ENCODE measurements around the gene C6orf89.

Gene C6orf89

DNA sequence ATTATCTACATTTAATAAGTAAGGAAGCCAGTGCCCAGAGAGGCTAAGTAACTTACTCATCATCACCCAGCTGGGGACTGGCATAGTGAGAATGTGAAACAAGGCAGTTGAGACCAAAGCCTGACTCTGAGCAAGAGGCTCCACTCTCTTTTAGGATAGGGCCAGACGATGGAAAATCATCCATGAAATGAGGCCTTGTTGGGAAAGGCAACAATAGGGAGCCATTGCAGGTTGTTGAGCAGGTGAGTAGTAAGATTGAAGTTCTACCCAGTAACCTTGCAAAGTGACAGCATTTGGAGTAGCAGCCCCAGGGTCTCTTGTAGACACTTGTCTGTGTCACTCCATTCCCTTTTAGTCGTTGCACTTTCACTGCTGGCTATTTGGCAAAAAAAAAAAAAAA lies 44.0 kb upstream of the C6orf89 start:
- no peak overlapping the region for H3K4me2 ChIP-seq (ENCODE audit: low read length, poor library complexity, severe bottlenecking)
- no peak overlapping the region for H2AFZ ChIP-seq (ENCODE audit: low read depth, low read length)
- no peak overlapping the region for H3K4me3 ChIP-seq (ENCODE audit: insufficient read depth in 1 of 2, low read depth in 1 of 2, low read length in 2 of 2)
- no peak overlapping the region for H3K4ac ChIP-seq (ENCODE audit: low read depth in 1 of 2, low read length in 2 of 2)
- H3K23ac ChIP-seq (ENCODE audit: low read length in 2 of 2) = no peak overlapping the region
- H4K91ac ChIP-seq (ENCODE audit: low read length) = no peak overlapping the region
- H3K79me1 ChIP-seq (replicated peaks; ENCODE audit: low read length, poor library complexity, severe bottlenecking) = no peaks in the 10 kb centered on the region
- H3K14ac ChIP-seq (ENCODE audit: low read length in 2 of 2) = no peak overlapping the region
- H2AK5ac ChIP-seq (ENCODE audit: low read length, severe bottlenecking) = no peak overlapping the region
- H4K8ac ChIP-seq (ENCODE audit: low read length) = no peak overlapping the region
- no peaks in the 10 kb centered on the region for H3K36me3 ChIP-seq (ENCODE audit: control insufficient read depth in 1 of 2, insufficient read depth in 2 of 2, low read depth in 1 of 2, low read length in 2 of 2)
- no peak overlapping the region for H2BK5ac ChIP-seq (ENCODE audit: low read depth, low read length, poor library complexity, severe bottlenecking)
- DNase-seq = no peak
- H2BK15ac ChIP-seq (ENCODE audit: low read depth, poor library complexity, severe bottlenecking) = no peak overlapping the region
- no peak overlapping the region for H2BK12ac ChIP-seq (ENCODE audit: low read length in 2 of 2)
- no peak overlapping the region for H3K9ac ChIP-seq (ENCODE audit: low read length)
- H3K18ac ChIP-seq (ENCODE audit: low read depth in 1 of 2, low read length in 2 of 2) = no peak overlapping the region
- H3K4me1 ChIP-seq (ENCODE audit: control insufficient read depth, insufficient read depth, low read depth, low read length) = peaks cover 20% of the 10 kb centered on the region
- peaks cover 47 to 69% of the 10 kb centered on the region in 2 experiments for H3K27me3 ChIP-seq (ENCODE audit: control insufficient read depth in 1 of 2, insufficient read depth in 1 of 2, low read length in 2 of 2)
- H3K27ac ChIP-seq (ENCODE audit: low read length, poor library complexity, severe bottlenecking) = no peak overlapping the region
- H2BK120ac ChIP-seq (ENCODE audit: low read depth, low read length) = no peak overlapping the region
- H3K9me3 ChIP-seq (ENCODE audit: control insufficient read depth, low read length) = no peaks in the 10 kb centered on the region
- WGBS = 96% methylated on average over 1 of the region's 2 CpGs

DNA sequence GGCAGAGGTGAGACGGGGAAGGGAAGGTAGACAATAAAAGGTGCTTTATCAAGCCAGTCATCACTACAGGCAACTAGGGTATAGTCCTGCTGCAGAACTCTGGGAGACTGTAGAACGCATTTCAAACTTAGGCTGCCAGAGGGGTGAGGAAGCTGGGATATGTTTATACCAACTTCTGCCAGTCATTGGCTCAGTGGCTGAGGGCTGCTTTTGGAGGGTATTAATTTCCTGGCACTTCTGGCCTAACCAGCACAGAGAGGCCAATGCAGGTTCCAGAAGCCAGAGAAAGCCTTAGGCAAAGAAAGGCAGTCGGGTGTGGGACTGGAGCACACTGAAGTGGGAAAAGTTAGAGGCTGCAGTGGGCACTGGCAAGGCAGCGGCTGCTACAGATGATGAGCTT lies 42.6 kb upstream of the C6orf89 start:
- no peak overlapping the region for H3K14ac ChIP-seq (ENCODE audit: low read length in 2 of 2)
- no peak overlapping the region for H3K27ac ChIP-seq (ENCODE audit: low read length, poor library complexity, severe bottlenecking)
- no peak overlapping the region for H3K4me3 ChIP-seq (ENCODE audit: insufficient read depth in 1 of 2, low read depth in 1 of 2, low read length in 2 of 2)
- H2BK15ac ChIP-seq (ENCODE audit: low read depth, poor library complexity, severe bottlenecking) = no peak overlapping the region
- no peak overlapping the region for H2BK120ac ChIP-seq (ENCODE audit: low read depth, low read length)
- no peak overlapping the region for H2AFZ ChIP-seq (ENCODE audit: low read depth, low read length)
- peaks cover 33 to 62% of the 10 kb centered on the region in 2 experiments for H3K27me3 ChIP-seq (ENCODE audit: control insufficient read depth in 1 of 2, insufficient read depth in 1 of 2, low read length in 2 of 2)
- H3K9ac ChIP-seq (ENCODE audit: low read length) = no peak overlapping the region
- no peak overlapping the region for H3K4ac ChIP-seq (ENCODE audit: low read depth in 1 of 2, low read length in 2 of 2)
- H3K79me1 ChIP-seq (replicated peaks; ENCODE audit: low read length, poor library complexity, severe bottlenecking) = no peaks in the 10 kb centered on the region
- 96% methylated on average over 4 of the region's 4 CpGs for WGBS
- no peak overlapping the region for H2AK5ac ChIP-seq (ENCODE audit: low read length, severe bottlenecking)
- no peaks in the 10 kb centered on the region for H3K36me3 ChIP-seq (ENCODE audit: control insufficient read depth in 1 of 2, insufficient read depth in 2 of 2, low read depth in 1 of 2, low read length in 2 of 2)
- H2BK5ac ChIP-seq (ENCODE audit: low read depth, low read length, poor library complexity, severe bottlenecking) = no peak overlapping the region
- no peak overlapping the region for H3K23ac ChIP-seq (ENCODE audit: low read length in 2 of 2)
- no peak overlapping the region for H4K91ac ChIP-seq (ENCODE audit: low read length)
- H4K8ac ChIP-seq (ENCODE audit: low read length) = no peak overlapping the region
- H2BK12ac ChIP-seq (ENCODE audit: low read length in 2 of 2) = no peak overlapping the region
- no peaks in the 10 kb centered on the region for H3K9me3 ChIP-seq (ENCODE audit: control insufficient read depth, low read length)
- DNase-seq = no peak
- H3K4me1 ChIP-seq (ENCODE audit: control insufficient read depth, insufficient read depth, low read depth, low read length) = peaks cover 20% of the 10 kb centered on the region
- no peak overlapping the region for H3K18ac ChIP-seq (ENCODE audit: low read depth in 1 of 2, low read length in 2 of 2)
- no peak overlapping the region for H3K4me2 ChIP-seq (ENCODE audit: low read length, poor library complexity, severe bottlenecking)

DNA sequence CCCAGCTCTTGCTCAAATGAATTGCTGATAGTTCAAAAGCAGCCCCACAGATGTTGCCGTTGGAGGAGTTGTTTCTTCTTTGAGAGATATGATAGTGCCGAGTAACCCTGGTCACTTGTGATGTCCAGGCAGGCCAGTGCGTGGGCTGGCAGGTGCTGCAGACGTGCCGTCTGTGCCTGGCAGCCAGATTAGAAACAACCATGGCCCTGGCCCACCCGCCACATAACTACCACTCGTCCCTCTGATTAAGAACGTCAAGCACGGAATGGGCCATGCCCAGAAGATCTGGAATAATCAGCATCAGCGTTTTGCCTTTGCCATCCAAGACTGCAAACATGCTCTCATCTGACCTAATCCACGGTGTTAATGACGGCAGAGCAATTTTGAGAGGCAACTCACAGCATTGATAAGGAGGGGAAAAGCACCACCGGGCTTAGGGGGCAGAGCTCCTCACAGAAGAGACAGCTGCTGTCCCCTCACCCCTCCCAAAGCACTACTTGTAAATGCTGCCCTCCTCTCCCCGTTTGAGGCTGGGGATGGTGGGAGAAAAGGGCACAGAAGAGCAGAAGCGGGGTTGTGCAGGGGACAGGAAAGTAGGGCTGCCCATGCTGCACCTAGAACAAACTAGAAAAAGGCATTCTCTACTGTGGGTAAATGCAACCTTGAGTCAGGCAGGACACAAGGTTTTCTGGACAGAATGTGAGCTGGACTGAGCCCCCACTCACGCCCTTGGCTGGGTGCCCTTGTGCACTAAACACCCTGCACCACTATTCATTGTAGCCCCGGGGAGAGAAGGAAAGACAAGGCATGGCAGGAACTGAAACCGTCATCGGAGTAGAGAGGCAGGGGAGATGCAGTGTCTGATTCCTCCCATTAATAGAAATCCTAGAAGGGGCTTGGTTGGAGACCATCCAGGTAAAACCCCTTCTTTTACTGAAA lies 41.3 kb upstream of the C6orf89 start:
- Histone ChIP-seq H3K18ac (ENCODE audit: low read depth in 1 of 2, low read length in 2 of 2) (no peak overlapping the region), H2AK5ac (ENCODE audit: low read length, severe bottlenecking) (no peak overlapping the region), H2BK15ac (ENCODE audit: low read depth, poor library complexity, severe bottlenecking) (no peak overlapping the region), H3K27ac (ENCODE audit: low read length, poor library complexity, severe bottlenecking) (no peak overlapping the region), H3K4me2 (ENCODE audit: low read length, poor library complexity, severe bottlenecking) (no peak overlapping the region), H3K27me3 (ENCODE audit: control insufficient read depth in 1 of 2, insufficient read depth in 1 of 2, low read length in 2 of 2) (peaks cover 20 to 57% of the 10 kb centered on the region in 2 experiments), H3K4me1 (ENCODE audit: control insufficient read depth, insufficient read depth, low read depth, low read length) (peaks cover 19% of the 10 kb centered on the region), H3K4ac (ENCODE audit: low read depth in 1 of 2, low read length in 2 of 2) (no peak overlapping the region), H3K23ac (ENCODE audit: low read length in 2 of 2) (peak overlapping the region in 1 of 2 experiments; percentile 62), H2AFZ (ENCODE audit: low read depth, low read length) (no peak overlapping the region), H3K36me3 (ENCODE audit: control insufficient read depth in 1 of 2, insufficient read depth in 2 of 2, low read depth in 1 of 2, low read length in 2 of 2) (no peaks in the 10 kb centered on the region), H3K79me1 (replicated peaks; ENCODE audit: low read length, poor library complexity, severe bottlenecking) (no peaks in the 10 kb centered on the region), H3K9me3 (ENCODE audit: control insufficient read depth, low read length) (no peaks in the 10 kb centered on the region), H2BK5ac (ENCODE audit: low read depth, low read length, poor library complexity, severe bottlenecking) (no peak overlapping the region), H4K8ac (ENCODE audit: low read length) (no peak overlapping the region), H4K91ac (ENCODE audit: low read length) (no peak overlapping the region), H3K9ac (ENCODE audit: low read length) (no peak overlapping the region), H3K4me3 (ENCODE audit: insufficient read depth in 1 of 2, low read depth in 1 of 2, low read length in 2 of 2) (no peak overlapping the region), H3K14ac (ENCODE audit: low read length in 2 of 2) (no peak overlapping the region), H2BK12ac (ENCODE audit: low read length in 2 of 2) (no peak overlapping the region), H2BK120ac (ENCODE audit: low read depth, low read length) (no peak overlapping the region)
- 76% methylated on average over 18 of the region's 19 CpGs for whole genome bisulfite sequencing
- DNase-seq = no peak

DNA sequence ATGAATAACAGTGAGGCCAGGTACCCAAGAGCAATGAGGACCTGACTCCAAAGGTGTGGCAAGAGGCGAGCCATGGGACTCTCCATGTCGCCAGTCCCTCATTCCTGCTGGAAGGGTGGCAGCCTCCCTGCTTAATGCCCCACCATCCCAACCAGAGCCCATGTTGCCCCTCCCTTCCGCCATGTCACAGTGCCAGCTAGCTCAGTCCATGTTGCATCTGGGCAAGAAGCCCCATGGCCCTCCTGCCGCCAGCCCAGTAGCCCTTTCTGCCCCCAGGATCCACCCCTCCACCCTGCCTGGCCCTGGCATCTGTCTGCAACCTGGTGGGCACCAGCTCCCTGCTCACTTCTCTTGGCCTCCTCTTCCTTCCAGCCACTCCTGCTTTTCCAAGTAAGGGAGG lies 40.5 kb upstream of the C6orf89 start:
- H3K4me3 ChIP-seq (ENCODE audit: insufficient read depth in 1 of 2, low read depth in 1 of 2, low read length in 2 of 2) = no peak overlapping the region

More for the DNA sequence above, 40.5 kb upstream of the C6orf89 start:
- Histone ChIP-seq H2BK5ac (ENCODE audit: low read depth, low read length, poor library complexity, severe bottlenecking) (no peak overlapping the region), H4K8ac (ENCODE audit: low read length) (no peak overlapping the region), H3K4ac (ENCODE audit: low read depth in 1 of 2, low read length in 2 of 2) (no peak overlapping the region), H2AFZ (ENCODE audit: low read depth, low read length) (no peak overlapping the region), H3K9me3 (ENCODE audit: control insufficient read depth, low read length) (no peaks in the 10 kb centered on the region), H3K4me2 (ENCODE audit: low read length, poor library complexity, severe bottlenecking) (no peak overlapping the region), H4K91ac (ENCODE audit: low read length) (no peak overlapping the region), H2AK5ac (ENCODE audit: low read length, severe bottlenecking) (no peak overlapping the region), H3K36me3 (ENCODE audit: control insufficient read depth in 1 of 2, insufficient read depth in 2 of 2, low read depth in 1 of 2, low read length in 2 of 2) (no peaks in the 10 kb centered on the region), H3K79me1 (replicated peaks; ENCODE audit: low read length, poor library complexity, severe bottlenecking) (no peaks in the 10 kb centered on the region), H2BK120ac (ENCODE audit: low read depth, low read length) (no peak overlapping the region), H3K9ac (ENCODE audit: low read length) (no peak overlapping the region), H3K23ac (ENCODE audit: low read length in 2 of 2) (no peak overlapping the region), H3K18ac (ENCODE audit: low read depth in 1 of 2, low read length in 2 of 2) (no peak overlapping the region), H3K27me3 (ENCODE audit: control insufficient read depth in 1 of 2, insufficient read depth in 1 of 2, low read length in 2 of 2) (peaks cover 17 to 57% of the 10 kb centered on the region in 2 experiments), H3K4me1 (ENCODE audit: control insufficient read depth, insufficient read depth, low read depth, low read length) (peaks cover 14% of the 10 kb centered on the region), H2BK12ac (ENCODE audit: low read length in 2 of 2) (no peak overlapping the region), H3K27ac (ENCODE audit: low read length, poor library complexity, severe bottlenecking) (no peak overlapping the region), H2BK15ac (ENCODE audit: low read depth, poor library complexity, severe bottlenecking) (no peak overlapping the region), H3K14ac (ENCODE audit: low read length in 2 of 2) (peak overlapping the region in 1 of 2 experiments; percentile 9)
- WGBS = 66% methylated on average over 4 of the region's 4 CpGs
- no peak for DNase-seq
